H1 (cell line): Measurements from ENCODE around the gene COL11A2. TPM values are rescaled to one million over a fixed set of nuclear protein-coding genes. Genes with fewer than 3 reads are reported as not detected.

ENCODE experiments used
- KDM1A ChIP-seq: fragments of 200-600, 300-600 bp; sonication (generic); IDR thresholded peaks from 2 replicates; pipeline ENCODE4 v1.7.1; 2016; ENCODE audit warnings: mild to moderate bottlenecking, low read length, borderline replicate concordance
- PHF8 ChIP-seq: fragments of 200-600 bp; sonication (generic); conservative IDR thresholded peaks from 2 replicates; pipeline ENCODE4 v1.7.1; 2012; ENCODE audit warnings: low read depth, mild to moderate bottlenecking, inconsistent platforms, low read length, moderate library complexity
- POU5F1 ChIP-seq: IDR thresholded peaks from 2 replicates; pipeline ENCODE4 v1.6.1; 2011; ENCODE audit warnings: low read depth, mild to moderate bottlenecking, low read length, moderate library complexity
- SIN3A ChIP-seq, 2 experiments: IDR thresholded peaks in 1 of 2; conservative IDR thresholded peaks in 1 of 2; 2 replicates each; pipeline ENCODE4 v1.6.1; 2011 to 2012; ENCODE audit warnings: low read length in 2 of 2, improper control_type of control experiment in 1 of 2, low read depth in 1 of 2, mild to moderate bottlenecking in 1 of 2
- polyA plus RNA-seq, 7 experiments: library from polyadenylated mRNA; depleted of rRNA in 3 of 7; stranded (reverse) in 5 of 7; unstranded in 2 of 7; fragments of >200 nt in 5 of 7; fragments of 200-250 nt in 2 of 7; gene quantifications; 1 replicate in 5 of 7; 2 replicates in 1 of 7; 4 replicates in 1 of 7; pipeline versions ENCODE4 v1.2.1 to v1.2.3, GENCODE V29; 2011 to 2013; ENCODE audit warnings: missing spikeins in 2 of 7, mixed read lengths in 2 of 7
- total RNA-seq: library from RNA; stranded (reverse); fragmentation: NEBNext Ultra II Directional; extraction: Animal tissue kit (Norgen Biotek cat#: 25700); gene quantifications from 2 replicates; pipeline ENCODE4 v1.2.1, GENCODE V29; 2021

Gene COL11A2
- total and polyA plus RNA-seq, 2 of the 8 experiments (the other 6 are each of a cell fraction or from before 2014, with no cell fraction given): 2.8 to 3.8 TPM

GRCh38 chr6:33164176-33164575 lies 28.1 kb downstream of the COL11A2 start (continued):
- TF ChIP-seq SIN3A (conservative IDR thresholded peaks at IDR 0.05 in 1 of 2, IDR thresholded peaks at IDR 0.05 in 1 of 2; ENCODE audit: low read depth in 1 of 2, low read length in 2 of 2): no peak
- TF ChIP-seq PHF8: no peak
- TF ChIP-seq KDM1A: no peak
- TF ChIP-seq POU5F1: no peak
